Smooth muscle cell (in vitro differentiated cells): ENCODE measurements around the gene WNT10A. TPM values are rescaled to one million over a fixed set of nuclear protein-coding genes. Genes with fewer than 3 reads are reported as not detected.
A peak's percentile ranks its signal among the peaks of the same experiment; 100 is the strongest.

ENCODE experiments used
- DNase-seq: peaks from one replicate; lab custom pipeline; 2025; ENCODE audit not compliant: unreplicated experiment; lab: John Stamatoyannopoulos, UW
- H2AFZ ChIP-seq: fragments of 200-600 bp; sonication (generic); 2 replicates; pipeline ENCODE4 v1.6.0; 2016; ENCODE audit warnings: antibody characterized with exemption, low read depth, mild to moderate bottlenecking
- H3F3A ChIP-seq: fragments of 200-600 bp; sonication (generic); 2 replicates; pipeline ENCODE4 v1.6.0; 2017; ENCODE audit warnings: antibody characterized with exemption, low read depth
- H3K27ac ChIP-seq: fragments of 200-600 bp; sonication (generic); 2 replicates; pipeline ENCODE4 v1.5.1; 2016; ENCODE audit warnings: low read depth, mild to moderate bottlenecking
- H3K27me3 ChIP-seq: fragments of 200-600 bp; sonication (generic); 2 replicates; pipeline ENCODE4 v1.6.1; 2016; ENCODE audit warnings: low read depth, mild to moderate bottlenecking
- H3K36me3 ChIP-seq: fragments of 200-600 bp; sonication (generic); 2 replicates; pipeline ENCODE4 v1.5.1; 2016; ENCODE audit warnings: low read depth
- H3K4me1 ChIP-seq: fragments of 200-600 bp; sonication (generic); 2 replicates; pipeline ENCODE4 v1.5.1; 2016; ENCODE audit warnings: low read depth
- H3K4me2 ChIP-seq: fragments of 200-600 bp; sonication (generic); 2 replicates; pipeline ENCODE4 v1.6.0; 2016; ENCODE audit warnings: mild to moderate bottlenecking
- H3K4me3 ChIP-seq: fragments of 200-600 bp; sonication (generic); 2 replicates; pipeline ENCODE4 v1.5.1; 2016; ENCODE audit warnings: mild to moderate bottlenecking
- H3K79me2 ChIP-seq: fragments of 200-600 bp; sonication (generic); 2 replicates; pipeline ENCODE4 v1.6.0; 2016; ENCODE audit warnings: low read depth, mild to moderate bottlenecking
- H3K9ac ChIP-seq: fragments of 200-600 bp; sonication (generic); 2 replicates; pipeline ENCODE4 v1.6.0; 2016; ENCODE audit warnings: low read depth
- H3K9me3 ChIP-seq: fragments of 200-600 bp; sonication (generic); replicated peaks from 2 replicates; pipeline ENCODE4 v1.5.1; 2016; ENCODE audit warnings: low read depth
- H4K20me1 ChIP-seq: fragments of 200-600 bp; sonication (generic); 2 replicates; pipeline ENCODE4 v1.6.0; 2016; ENCODE audit warnings: low read depth
- CTCF ChIP-seq: fragments of 200-600 bp; sonication (generic); IDR thresholded peaks from 2 replicates; pipeline ENCODE4 v1.5.1; 2017; ENCODE audit warnings: borderline replicate concordance, mild to moderate bottlenecking, antibody characterized with exemption; ENCODE audit not compliant: insufficient read depth, poor library complexity, severe bottlenecking
- WGBS: methylation state at CpG from one replicate; pipeline ENCODE4 v1.1.7; 2016; ENCODE audit warnings: low lambda C conversion rate; 5-methylcytosine and 5-hydroxymethylcytosine counted together
- polyA plus RNA-seq: library from polyadenylated mRNA; unstranded; fragments of >200 nt; fragmentation: Nextera tagmentation; extraction: Ambion mirVana; gene quantifications from 2 replicates; pipeline ENCODE4 v1.2.1, GENCODE V29; 2016
- total RNA-seq: library from RNA; depleted of rRNA; stranded (reverse); fragments of >200 nt; gene quantifications from 2 replicates; pipeline ENCODE4 v1.2.3, GENCODE V29; 2014

Gene WNT10A
- total and polyA plus RNA-seq, 2 experiments from 2014 or later = 2.3 to 3.6 TPM

GRCh38 chr2:218898109-218898878 is 17.6 kb downstream of the WNT10A start:
- Histone ChIP-seq H3K9me3 (no peaks in the 10 kb centered on the region), H2AFZ (no peak overlapping the region), H3K27me3 (peaks cover 69% of the 10 kb centered on the region), H3K27ac (no peak overlapping the region), H3K79me2 (no peaks in the 10 kb centered on the region), H4K20me1 (no peaks in the 10 kb centered on the region), H3K4me2 (peak overlapping the region; percentile 83), H3K36me3 (no peaks in the 10 kb centered on the region), H3K4me3 (no peak overlapping the region), H3F3A (no peaks in the 10 kb centered on the region), H3K9ac (no peak overlapping the region), H3K4me1 (peaks cover 2% of the 10 kb centered on the region)
- peak; percentile 56 for DNase-seq
- peak; percentile 100 for TF ChIP-seq CTCF
- 9% methylated on average over 49 of the region's 52 CpGs for WGBS

GRCh38 chr2:218899147-218899546 is 18.5 kb downstream of the WNT10A start:
- 41% methylated on average over 12 of the region's 12 CpGs for WGBS
- Histone ChIP-seq H4K20me1 (no peaks in the 10 kb centered on the region), H3K36me3 (no peaks in the 10 kb centered on the region), H3K79me2 (no peaks in the 10 kb centered on the region), H2AFZ (no peak overlapping the region), H3K4me2 (no peak overlapping the region), H3K4me3 (no peak overlapping the region), H3F3A (no peaks in the 10 kb centered on the region), H3K9me3 (no peaks in the 10 kb centered on the region), H3K27ac (no peak overlapping the region), H3K27me3 (peaks cover 71% of the 10 kb centered on the region), H3K9ac (no peak overlapping the region), H3K4me1 (no peaks in the 10 kb centered on the region)
- no peak for TF ChIP-seq CTCF
- DNase-seq = no peak

GRCh38 chr2:218902427-218902826 is 21.8 kb downstream of the WNT10A start:
- Histone ChIP-seq H3K4me3 (no peak overlapping the region), H3K4me1 (no peaks in the 10 kb centered on the region), H3K27me3 (peaks cover 72% of the 10 kb centered on the region), H3K9ac (no peak overlapping the region), H4K20me1 (no peaks in the 10 kb centered on the region), H3K4me2 (no peak overlapping the region), H3F3A (no peaks in the 10 kb centered on the region), H2AFZ (no peak overlapping the region), H3K79me2 (no peaks in the 10 kb centered on the region), H3K9me3 (no peaks in the 10 kb centered on the region), H3K36me3 (no peaks in the 10 kb centered on the region), H3K27ac (no peak overlapping the region)
- DNase-seq = no peak
- WGBS = 70% methylated on average over 4 of the region's 4 CpGs
- no peak for TF ChIP-seq CTCF

GRCh38 chr2:218904176-218904575 is 23.5 kb downstream of the WNT10A start:
- no peak overlapping the region for H3K4me3 ChIP-seq
- no peaks in the 10 kb centered on the region for H3K36me3 ChIP-seq
- H3K9ac ChIP-seq = no peak overlapping the region
- no peak for DNase-seq
- no peaks in the 10 kb centered on the region for H4K20me1 ChIP-seq
- H3F3A ChIP-seq = peaks cover 10% of the 10 kb centered on the region
- no peak overlapping the region for H3K4me2 ChIP-seq
- no peak overlapping the region for H2AFZ ChIP-seq
- TF ChIP-seq CTCF = no peak
- no peak overlapping the region for H3K27ac ChIP-seq
- H3K4me1 ChIP-seq = no peaks in the 10 kb centered on the region
- 47% methylated on average over 2 of the region's 2 CpGs for whole genome bisulfite sequencing
- H3K79me2 ChIP-seq = no peaks in the 10 kb centered on the region
- H3K9me3 ChIP-seq = no peaks in the 10 kb centered on the region
- H3K27me3 ChIP-seq = peaks cover 56% of the 10 kb centered on the region
